Activated T-cell treated with anti-CD3 and anti-CD28 coated beads, Interleukin-2, amount 50 U/mL, for 1 hour (primary cell): ENCODE measurements around the gene TMEM115.

ENCODE experiments used
- DNase-seq: peaks from one replicate; pipeline ENCODE4 v3.0.0-alpha.2; 2020

The TMEM115 gene

DNA sequence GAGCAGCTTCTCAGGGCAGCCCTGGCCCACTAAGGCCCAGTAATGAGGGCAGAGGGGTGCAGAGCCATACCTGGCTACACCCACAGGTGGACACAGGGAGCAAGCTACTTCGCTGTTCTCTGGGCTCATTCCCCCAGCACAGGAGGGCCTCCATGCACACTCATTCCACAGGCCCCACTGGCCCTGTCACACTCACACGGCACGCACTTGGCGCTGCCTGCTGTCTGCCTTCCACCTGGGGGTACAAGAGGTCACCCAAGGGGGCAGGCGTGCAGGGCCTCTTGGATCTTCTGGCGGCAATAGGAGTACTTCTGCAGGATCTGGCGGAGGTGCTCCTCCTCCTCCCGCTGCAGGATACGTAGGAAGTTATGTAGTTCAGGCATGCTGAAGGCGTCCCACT is 29.0 kb downstream of the TMEM115 start:
- DNase-seq, result no peak

GRCh38 chr3:50327943-50328691 is 31.2 kb downstream of the TMEM115 start, which contains the start of gene TUSC2:
Gene TUSC2, minus strand, starts transcription at chr3:50328223. Its CDS starts 124 bp downstream, at chr3:50328099.
- peak; percentile 92 for DNase-seq

DNA sequence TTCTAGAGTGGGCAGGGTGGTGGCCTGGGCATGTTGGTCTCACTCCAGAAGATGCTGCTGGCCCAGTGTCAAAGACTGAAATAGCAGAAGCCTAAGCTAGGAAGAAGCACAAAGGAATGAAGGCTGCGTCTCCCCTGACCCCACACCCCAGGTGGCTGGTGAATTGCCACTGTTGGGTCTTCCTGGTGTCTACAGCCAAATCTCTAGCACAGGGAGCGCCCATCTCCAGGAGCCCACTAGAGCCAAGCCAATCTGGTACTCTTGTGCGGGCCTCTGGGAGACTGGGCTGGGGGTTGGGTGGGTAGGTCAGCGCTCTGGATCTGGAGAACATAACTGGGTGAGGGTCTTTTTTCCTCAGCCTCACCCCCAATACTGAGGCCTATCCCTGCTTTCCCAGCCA is 32.2 kb downstream of the TMEM115 start:
- no peak for DNase-seq

- no peak for DNase-seq
Measured at GRCh38 chr3:50326182-50326541, 33.2 kb downstream of the TMEM115 start.

DNA sequence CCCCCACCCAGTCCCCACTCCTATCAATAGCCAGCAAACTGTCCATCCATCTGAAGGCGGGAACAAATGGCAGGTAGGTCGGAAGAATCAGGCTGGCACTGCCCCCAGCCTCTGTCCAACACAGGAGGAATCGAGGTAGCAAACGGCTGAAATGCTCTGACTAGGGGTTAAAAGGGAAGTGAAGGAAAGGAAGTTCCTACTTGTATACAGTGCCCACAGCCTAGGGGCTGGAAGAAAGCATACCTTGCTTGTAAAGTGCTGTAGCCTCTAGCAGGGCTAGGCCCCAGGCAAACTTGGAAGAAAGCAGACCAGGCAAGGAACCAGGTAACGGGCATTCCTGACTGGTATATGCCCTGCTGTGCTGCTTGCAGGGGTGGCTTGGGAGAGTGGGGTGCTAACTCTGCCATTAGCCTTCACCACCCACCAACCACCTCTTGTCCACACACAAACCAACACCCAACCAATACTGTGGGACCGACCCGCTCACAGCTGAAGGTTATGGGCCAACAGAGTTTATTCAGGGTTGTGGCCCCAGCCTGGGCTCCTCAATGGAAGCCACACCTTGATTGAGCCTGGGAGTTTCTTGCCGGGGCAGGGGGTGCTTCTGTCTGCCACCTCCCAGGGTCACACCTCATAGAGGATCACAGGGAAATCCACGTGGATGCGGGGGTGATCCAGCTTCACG is 33.7 kb downstream of the TMEM115 start:
- no peak for DNase-seq

DNA sequence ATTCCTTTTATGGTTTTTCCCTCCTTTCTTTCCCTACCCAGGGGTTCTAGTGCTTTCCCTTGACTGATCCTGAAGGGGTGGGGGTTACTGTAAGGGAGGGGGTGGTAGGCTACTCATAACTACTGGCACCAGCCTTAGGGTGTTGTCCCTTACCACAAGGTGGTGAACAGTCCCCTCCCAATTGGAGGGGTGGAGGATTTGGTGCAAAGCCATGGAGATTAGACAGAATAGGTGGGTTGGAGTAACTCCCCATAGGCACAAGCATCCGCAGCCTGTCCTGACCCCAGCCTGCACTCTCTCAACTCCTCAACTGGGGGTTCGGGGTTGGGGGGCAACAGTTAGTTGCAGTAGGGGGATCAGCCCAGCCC is 34.2 kb downstream of the TMEM115 start:
- no peak for DNase-seq

GRCh38 chr3:50324351-50325112 is 34.8 kb downstream of the TMEM115 start:
- peak; percentile 74 for DNase-seq

- no peak for DNase-seq
Measured at GRCh38 chr3:50323614-50324199, 35.6 kb downstream of the TMEM115 start.

GRCh38 chr3:50323092-50323600 is 36.2 kb downstream of the TMEM115 start:
- no peak for DNase-seq

DNA sequence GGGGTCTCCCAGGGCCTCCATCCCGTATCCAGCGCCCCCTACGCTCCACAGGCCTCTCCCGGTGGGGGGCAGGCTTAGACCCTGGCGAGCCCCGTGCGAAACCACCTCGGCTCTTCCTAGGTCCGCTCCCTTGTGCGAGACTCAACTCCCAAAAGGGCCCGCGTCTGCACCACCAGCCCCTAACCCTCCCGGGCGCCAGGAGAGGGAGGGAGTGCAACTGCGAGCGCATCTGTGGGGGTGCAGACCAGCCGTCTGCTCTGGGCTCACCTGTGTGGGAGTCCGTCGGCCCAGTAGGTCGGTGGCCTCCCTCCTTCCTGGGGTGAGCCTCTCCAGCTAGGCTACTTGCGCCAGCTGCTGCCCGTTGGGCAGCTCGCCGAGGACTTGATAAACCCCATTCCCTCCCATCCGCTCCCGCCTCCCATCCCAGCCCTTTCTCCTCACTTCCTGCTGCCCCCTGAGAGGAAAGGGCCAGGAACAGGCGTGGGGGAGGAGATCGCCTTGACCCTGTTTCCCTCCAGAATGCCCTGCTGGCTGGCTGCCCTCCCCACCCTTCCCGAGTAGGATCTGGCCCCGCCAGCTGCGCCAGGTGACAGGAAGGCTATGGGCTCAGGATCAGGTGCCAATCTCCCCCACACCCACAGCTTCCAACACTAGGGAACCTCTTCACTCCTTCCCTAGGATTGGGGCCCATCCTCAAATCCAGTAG is 36.8 kb downstream of the TMEM115 start, which contains the start of gene HYAL2:
Gene HYAL2 (minus strand): TSS at position 360 of the 706 bp plus-strand sequence. CDS start 2,256 bp downstream, outside the sequence.
- no peak for DNase-seq

DNA sequence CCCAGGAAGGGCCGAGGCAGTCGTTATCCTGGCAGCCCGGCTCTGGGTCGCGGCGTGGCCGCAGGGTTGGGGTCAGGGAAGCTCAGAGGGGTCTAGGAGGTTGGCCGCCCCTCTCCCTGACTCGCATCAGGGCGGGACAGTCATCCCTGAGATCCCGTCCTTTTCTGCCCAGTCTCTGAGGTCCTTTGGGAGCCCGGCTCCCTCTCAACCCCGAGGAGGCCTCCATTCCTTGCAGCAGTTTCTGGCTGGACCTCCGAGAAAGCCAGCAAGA is 37.3 kb downstream of the TMEM115 start:
- no peak for DNase-seq

- peak; percentile 85 for DNase-seq
Measured at GRCh38 chr3:50321336-50322114, 37.8 kb downstream of the TMEM115 start.

DNA sequence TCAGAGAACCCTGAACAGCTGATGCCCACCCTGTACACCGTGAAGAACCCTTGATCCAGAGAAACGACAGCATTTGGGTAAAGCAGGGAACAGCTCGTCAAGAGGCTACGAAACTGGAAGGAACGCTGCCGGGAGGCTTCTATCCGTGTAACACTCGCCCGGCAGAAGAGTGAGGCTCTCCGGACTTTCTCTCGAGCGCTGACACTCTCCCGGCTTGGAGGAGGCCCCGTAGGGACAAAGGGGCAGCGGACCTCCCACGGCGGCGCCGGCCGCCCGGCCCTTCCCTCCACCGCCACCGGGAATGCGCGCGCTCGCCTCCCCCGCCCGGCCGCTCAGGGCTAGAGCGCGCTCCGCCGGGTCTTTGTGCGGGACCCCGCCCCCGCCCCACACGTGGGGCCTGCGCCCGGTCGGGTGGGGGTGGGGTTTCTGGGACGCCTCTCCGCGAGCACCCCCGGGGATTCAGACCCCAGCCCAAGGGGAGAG is 38.4 kb downstream of the TMEM115 start:
- DNase-seq, result no peak

GRCh38 chr3:50319894-50320625 is 39.3 kb downstream of the TMEM115 start:
- no peak for DNase-seq

- DNase-seq, result no peak
Measured at GRCh38 chr3:50319181-50319893, 40.0 kb downstream of the TMEM115 start.

DNA sequence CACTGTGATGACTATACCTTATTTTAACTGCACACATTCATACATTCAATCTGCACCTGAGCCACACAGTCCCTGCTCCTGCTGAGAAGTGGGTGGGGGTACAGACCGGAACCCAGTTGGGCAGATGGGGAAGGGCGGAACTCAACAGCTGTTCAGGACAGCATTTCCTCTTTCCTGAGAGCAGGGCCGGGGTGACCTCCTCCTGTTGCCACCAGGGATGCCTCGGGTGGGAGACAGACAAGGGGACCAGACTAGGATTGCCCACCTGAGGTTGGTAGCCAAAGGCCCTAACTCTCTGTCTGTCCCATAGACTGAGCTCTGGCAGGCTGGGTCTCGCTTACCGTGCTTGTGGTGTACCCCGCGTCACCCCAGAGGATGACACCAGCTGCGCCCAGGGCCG is 40.7 kb downstream of the TMEM115 start:
- DNase-seq, result no peak

- no peak for DNase-seq
Measured at GRCh38 chr3:50318163-50318562, 41.2 kb downstream of the TMEM115 start.

DNA sequence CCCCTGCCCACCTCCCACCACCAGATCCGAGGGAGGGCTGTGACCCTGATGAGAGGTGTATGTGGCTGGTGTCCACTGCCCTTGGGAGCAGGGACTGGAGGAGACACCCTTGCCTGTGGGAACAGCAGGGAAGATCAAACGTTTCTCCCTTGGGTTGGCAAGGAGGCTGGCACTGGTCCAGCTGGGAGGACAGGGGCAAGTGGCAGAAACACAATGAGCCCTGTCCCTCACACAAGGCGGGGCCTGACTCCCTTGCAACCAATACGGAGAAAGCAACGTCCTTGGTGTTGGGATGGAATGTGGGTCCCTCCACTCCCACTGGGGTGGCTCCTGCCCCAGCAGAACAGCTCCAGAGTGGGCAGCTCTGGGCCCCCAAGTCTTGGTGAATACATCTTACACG is 42.0 kb downstream of the TMEM115 start:
- no peak for DNase-seq

GRCh38 chr3:50316657-50317242 is 42.6 kb downstream of the TMEM115 start:
- peak; percentile 79 for DNase-seq

DNA sequence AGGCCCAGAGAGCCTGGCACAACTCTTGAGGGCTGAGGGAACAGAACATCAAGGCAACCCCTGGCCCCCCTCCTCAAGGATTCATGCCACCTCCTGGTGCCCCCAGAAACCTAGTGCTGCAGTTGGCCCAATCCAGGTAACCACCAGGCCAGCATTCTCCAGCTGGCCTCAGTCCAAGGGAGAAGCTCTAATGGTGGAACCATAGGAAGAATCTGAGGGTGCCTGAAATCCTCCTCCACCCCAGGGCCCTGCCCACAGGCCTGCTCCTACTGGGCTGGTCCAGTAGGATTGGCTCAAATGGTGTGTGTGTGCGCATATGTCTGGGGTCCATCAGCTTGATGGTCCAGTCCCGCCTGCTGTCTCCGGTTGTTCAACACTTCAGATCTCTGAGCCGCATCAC is 44.5 kb downstream of the TMEM115 start:
- DNase-seq, result no peak
